ENCODE results near the gene MRPL4.
"Not testable (repeated sequence)": the region's sequence is repeated elsewhere in the genome, so short reads cannot be mapped to it uniquely, and the experiment has no call there.

Gene MRPL4

GRCh38 chr19:10279737-10280442 is 27.9 kb downstream of the MRPL4 start:
- Histone ChIP-seq H3K36me3 (ENCODE audit: insufficient read depth, low read length) (peaks cover 3% of the 10 kb centered on the region), H3K9me2 (ENCODE audit: low read depth, low read length) (no peaks in the 10 kb centered on the region), H3K4me1 (ENCODE audit: insufficient read depth, low read length, severe bottlenecking) (no peaks in the 10 kb centered on the region), H3K27me3 (ENCODE audit: insufficient read depth, low read length) (no peaks in the 10 kb centered on the region), H4K20me1 (ENCODE audit: insufficient read depth, low read length) (no peaks in the 10 kb centered on the region), H3F3A (ENCODE audit: insufficient read depth, low read length) (no peaks in the 10 kb centered on the region), H3K79me2 (ENCODE audit: insufficient read depth, low read length) (no peaks in the 10 kb centered on the region), H3K4me2 (ENCODE audit: low read length) (no peak overlapping the region), H3K4me3 (ENCODE audit: low read depth, low read length, poor library complexity, severe bottlenecking) (no peak overlapping the region), H3K27ac (ENCODE audit: low read depth, low read length, poor library complexity, severe bottlenecking) (no peak overlapping the region), H2AFZ (ENCODE audit: low read length) (no peak overlapping the region), H3K9me3 (ENCODE audit: low read length) (no peaks in the 10 kb centered on the region), H3K9ac (ENCODE audit: low read length) (no peak overlapping the region)
- no peak for TF ChIP-seq EZH2 (IDR thresholded peaks at IDR 0.05; ENCODE audit: borderline replicate concordance, low read length)
- TF ChIP-seq, protein P1, sequence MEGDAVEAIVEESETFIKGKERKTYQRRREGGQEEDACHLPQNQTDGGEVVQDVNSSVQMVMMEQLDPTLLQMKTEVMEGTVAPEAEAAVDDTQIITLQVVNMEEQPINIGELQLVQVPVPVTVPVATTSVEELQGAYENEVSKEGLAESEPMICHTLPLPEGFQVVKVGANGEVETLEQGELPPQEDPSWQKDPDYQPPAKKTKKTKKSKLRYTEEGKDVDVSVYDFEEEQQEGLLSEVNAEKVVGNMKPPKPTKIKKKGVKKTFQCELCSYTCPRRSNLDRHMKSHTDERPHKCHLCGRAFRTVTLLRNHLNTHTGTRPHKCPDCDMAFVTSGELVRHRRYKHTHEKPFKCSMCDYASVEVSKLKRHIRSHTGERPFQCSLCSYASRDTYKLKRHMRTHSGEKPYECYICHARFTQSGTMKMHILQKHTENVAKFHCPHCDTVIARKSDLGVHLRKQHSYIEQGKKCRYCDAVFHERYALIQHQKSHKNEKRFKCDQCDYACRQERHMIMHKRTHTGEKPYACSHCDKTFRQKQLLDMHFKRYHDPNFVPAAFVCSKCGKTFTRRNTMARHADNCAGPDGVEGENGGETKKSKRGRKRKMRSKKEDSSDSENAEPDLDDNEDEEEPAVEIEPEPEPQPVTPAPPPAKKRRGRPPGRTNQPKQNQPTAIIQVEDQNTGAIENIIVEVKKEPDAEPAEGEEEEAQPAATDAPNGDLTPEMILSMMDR (IDR thresholded peaks at IDR 0.05; ENCODE audit: low read length): no peak

GRCh38 chr19:10282043-10282442 is 30.0 kb downstream of the MRPL4 start:
- H3K36me3 ChIP-seq (ENCODE audit: insufficient read depth, low read length): peaks cover 11% of the 10 kb centered on the region
- H3K4me3 ChIP-seq (ENCODE audit: low read depth, low read length, poor library complexity, severe bottlenecking); H3F3A ChIP-seq (ENCODE audit: insufficient read depth, low read length); H3K9ac ChIP-seq (ENCODE audit: low read length); H3K9me3 ChIP-seq (ENCODE audit: low read length); H3K9me2 ChIP-seq (ENCODE audit: low read depth, low read length); H3K27ac ChIP-seq (ENCODE audit: low read depth, low read length, poor library complexity, severe bottlenecking); H3K4me1 ChIP-seq (ENCODE audit: insufficient read depth, low read length, severe bottlenecking); H4K20me1 ChIP-seq (ENCODE audit: insufficient read depth, low read length); H2AFZ ChIP-seq (ENCODE audit: low read length); H3K27me3 ChIP-seq (ENCODE audit: insufficient read depth, low read length); H3K4me2 ChIP-seq (ENCODE audit: low read length); H3K79me2 ChIP-seq (ENCODE audit: insufficient read depth, low read length): not testable (repeated sequence)

DNA sequence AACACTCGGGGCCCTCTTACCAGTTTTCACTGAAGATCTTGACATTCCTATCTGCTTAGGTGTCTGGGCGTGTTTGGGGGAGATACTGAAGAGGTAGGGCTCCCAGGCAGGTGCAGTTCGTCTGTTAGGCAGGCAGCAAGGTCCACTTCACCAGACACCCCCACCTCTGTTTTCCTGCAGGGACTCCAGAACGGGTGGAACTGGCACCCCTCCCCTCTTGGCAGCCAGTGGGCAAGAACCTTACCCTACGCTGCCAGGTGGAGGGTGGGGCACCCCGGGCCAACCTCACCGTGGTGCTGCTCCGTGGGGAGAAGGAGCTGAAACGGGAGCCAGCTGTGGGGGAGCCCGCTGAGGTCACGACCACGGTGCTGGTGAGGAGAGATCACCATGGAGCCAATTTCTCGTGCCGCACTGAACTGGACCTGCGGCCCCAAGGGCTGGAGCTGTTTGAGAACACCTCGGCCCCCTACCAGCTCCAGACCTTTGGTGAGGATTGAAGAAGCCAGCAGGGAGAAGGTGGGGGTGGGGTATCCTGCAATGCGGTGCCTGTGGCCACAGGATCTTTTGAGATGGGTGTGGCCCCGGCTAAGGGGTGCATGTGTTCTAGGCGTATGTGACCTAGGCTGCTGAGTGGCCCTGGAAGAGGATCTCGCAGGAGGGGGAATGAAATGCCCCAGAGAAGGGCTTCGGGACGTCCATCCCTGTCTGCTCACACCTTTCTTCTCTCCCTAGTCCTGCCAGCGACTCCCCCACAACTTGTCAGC is 31.5 kb downstream of the MRPL4 start:
- no peaks in the 10 kb centered on the region for H3K9me2 ChIP-seq (ENCODE audit: low read depth, low read length)
- H2AFZ ChIP-seq (ENCODE audit: low read length): no peak overlapping the region
- H4K20me1 ChIP-seq (ENCODE audit: insufficient read depth, low read length): no peaks in the 10 kb centered on the region
- no peak overlapping the region for H3K27ac ChIP-seq (ENCODE audit: low read depth, low read length, poor library complexity, severe bottlenecking)
- H3K4me2 ChIP-seq (ENCODE audit: low read length): no peak overlapping the region
- H3F3A ChIP-seq (ENCODE audit: insufficient read depth, low read length): no peaks in the 10 kb centered on the region
- no peak overlapping the region for H3K4me3 ChIP-seq (ENCODE audit: low read depth, low read length, poor library complexity, severe bottlenecking)
- H3K79me2 ChIP-seq (ENCODE audit: insufficient read depth, low read length): no peaks in the 10 kb centered on the region
- H3K9ac ChIP-seq (ENCODE audit: low read length): no peak overlapping the region
- no peaks in the 10 kb centered on the region for H3K9me3 ChIP-seq (ENCODE audit: low read length)
- no peaks in the 10 kb centered on the region for H3K27me3 ChIP-seq (ENCODE audit: insufficient read depth, low read length)
- TF ChIP-seq, protein P1 (IDR thresholded peaks at IDR 0.05; ENCODE audit: low read length): no peak
- no peak for TF ChIP-seq EZH2 (IDR thresholded peaks at IDR 0.05; ENCODE audit: borderline replicate concordance, low read length)
- peaks cover 11% of the 10 kb centered on the region for H3K4me1 ChIP-seq (ENCODE audit: insufficient read depth, low read length, severe bottlenecking)
- H3K36me3 ChIP-seq (ENCODE audit: insufficient read depth, low read length): peaks cover 11% of the 10 kb centered on the region

Measured in OCI-LY1 (cell line).